Brain microvascular endothelial cell (primary cell): ENCODE data around the gene ATXN7.

ENCODE experiments used
- DNase-seq: peaks from one replicate; pipeline ENCODE4 v3.0.0-alpha.2; 2020
- H3K27ac ChIP-seq: fragments of 250-450 bp; sonication (Bioruptor Pico); 2 replicates; pipeline ENCODE4 v1.5.1; 2020; ENCODE audit warnings: mild to moderate bottlenecking, moderate library complexity
- H3K27me3 ChIP-seq: fragments of 250-450 bp; sonication (Bioruptor Pico); replicated peaks from 2 replicates; pipeline ENCODE4 v1.5.1; 2020; ENCODE audit warnings: mild to moderate bottlenecking
- H3K36me3 ChIP-seq: fragments of 250-450 bp; sonication (Bioruptor Pico); replicated peaks from 2 replicates; pipeline ENCODE4 v1.5.1; 2020; ENCODE audit warnings: mild to moderate bottlenecking
- H3K4me3 ChIP-seq: 2 replicates; pipeline ENCODE4 v1.5.1; 2011; ENCODE audit warnings: low read depth, mild to moderate bottlenecking, control low read depth, low read length, moderate library complexity
- CTCF ChIP-seq: IDR thresholded peaks from 2 replicates; pipeline ENCODE4 v1.5.1; 2011; ENCODE audit warnings: low read depth, mild to moderate bottlenecking, moderate library complexity, low read length, control low read depth, inconsistent platforms; ENCODE audit errors: missing control alignments
- in situ Hi-C: cut with HindIII; loops from 2 replicates; pipeline ENCODE4 v1.10.0; 2017; ENCODE audit warnings: low sequenced_read_pairs, low pct_ligation_motif_present

Gene ATXN7

GRCh38 chr3:63934041-63934866, 70.6 kb downstream of the ATXN7 start:
- in situ Hi-C loops: no loop called here

GRCh38 chr3:63936925-63937324, 73.3 kb downstream of the ATXN7 start:
- Histone ChIP-seq H3K36me3 (no peaks in the 10 kb centered on the region), H3K27me3 (no peaks in the 10 kb centered on the region), H3K4me3 (no peak overlapping the region), H3K27ac (no peak overlapping the region)
- DNase-seq: no peak
- TF ChIP-seq CTCF: no peak
- in situ Hi-C loops: no loop called here

More at GRCh38 chr3:63934041-63934866, 70.6 kb downstream of the ATXN7 start:
- Histone ChIP-seq H3K27ac (no peak overlapping the region), H3K36me3 (no peaks in the 10 kb centered on the region), H3K4me3 (no peak overlapping the region), H3K27me3 (no peaks in the 10 kb centered on the region)
- TF ChIP-seq CTCF: no peak
- DNase-seq: no peak

GRCh38 chr3:63937661-63938651, 74.3 kb downstream of the ATXN7 start:
- no peak for TF ChIP-seq CTCF
- DNase-seq: no peak
- Histone ChIP-seq H3K27me3 (no peaks in the 10 kb centered on the region), H3K36me3 (no peaks in the 10 kb centered on the region), H3K27ac (no peak overlapping the region), H3K4me3 (no peak overlapping the region)
- in situ Hi-C loops: no loop called here

- Histone ChIP-seq H3K36me3 (no peaks in the 10 kb centered on the region), H3K27me3 (no peaks in the 10 kb centered on the region), H3K27ac (no peak overlapping the region), H3K4me3 (no peak overlapping the region)
- peak; percentile 9 for DNase-seq
- in situ Hi-C loops: no loop called here
- TF ChIP-seq CTCF: no peak
These were observed 76.7 kb downstream of the ATXN7 start for GRCh38 chr3:63940389-63940757.

GRCh38 chr3:63942528-63942927, 78.9 kb downstream of the ATXN7 start:
- no peak for DNase-seq
- no peaks in the 10 kb centered on the region for H3K36me3 ChIP-seq
- no peak for TF ChIP-seq CTCF
- in situ Hi-C loops: no loop called here
- H3K27ac ChIP-seq: no peak overlapping the region
- no peaks in the 10 kb centered on the region for H3K27me3 ChIP-seq
- H3K4me3 ChIP-seq: no peak overlapping the region
